B cell (primary cell): ENCODE results near the gene LPCAT1. TPM values are rescaled to one million over a fixed set of nuclear protein-coding genes. Genes with fewer than 3 reads are reported as not detected.
"Not testable (repeated sequence)": the region's sequence is repeated elsewhere in the genome, so short reads cannot be mapped to it uniquely, and the experiment has no call there.

Experiments
- ATAC-seq: fragments of 200-7000 bp; cut with Tn5 transposase; one replicate; pipeline ENCODE4 v1.10.0; 2021; ENCODE audit warnings: low read depth, mild to moderate bottlenecking, moderate number of reproducible peaks, moderate library complexity
- CTCF ChIA-PET: fragments of 350-600 bp; sonication (Branson Sonifier 250); formaldehyde crosslinking; loops from one replicate; lab custom pipeline; 2021; ENCODE audit warnings: antibody characterized with exemption, inconsistent platforms; lab: Charles Lee
- POLR2A ChIA-PET: fragments of 350-600 bp; sonication (Branson Sonifier 250); formaldehyde crosslinking; loops from one replicate; lab custom pipeline; 2021; ENCODE audit warnings: antibody characterized with exemption; lab: Charles Lee
- DNase-seq: peaks from one replicate; pipeline ENCODE4 v3.0.0; 2013
- H2AFZ ChIP-seq: 2 replicates; pipeline ENCODE4 v1.6.1; 2012; ENCODE audit warnings: mild to moderate bottlenecking, low read depth, low read length; ENCODE audit not compliant: insufficient read depth, poor library complexity, severe bottlenecking
- H3K27ac ChIP-seq, 2 donors: 1 replicate in 1 of 2; 2 replicates in 1 of 2; pipeline ENCODE4 v1.5.1; 2012 to 2013; ENCODE audit warnings: low read length in 2 of 2, mild to moderate bottlenecking in 2 of 2, moderate library complexity in 1 of 2
- H3K27me3 ChIP-seq, 4 experiments: fragments of 200-600 bp in 1 of 4; sonication (generic) in 1 of 4; replicated peaks in 1 of 4; 1 replicate in 2 of 4; 2 replicates in 2 of 4; pipeline versions ENCODE4 v1.6.1 to v1.7.0; 2013 to 2016; ENCODE audit warnings: low read length in 3 of 4, mild to moderate bottlenecking in 2 of 4, mixed read lengths in 1 of 4, moderate library complexity in 1 of 4; ENCODE audit not compliant: insufficient read depth in 4 of 4, control insufficient read depth in 3 of 4; ENCODE audit errors: control extremely low read depth in 1 of 4
- H3K36me3 ChIP-seq, 2 experiments: replicated peaks in 1 of 2; 1 replicate in 1 of 2; 2 replicates in 1 of 2; pipeline versions ENCODE4 v1.6.1 to v1.7.1; 2013; ENCODE audit warnings: low read length in 1 of 2; ENCODE audit not compliant: insufficient read depth in 2 of 2, control insufficient read depth in 1 of 2; ENCODE audit errors: control extremely low read depth in 1 of 2, extremely low read depth in 1 of 2
- H3K4me1 ChIP-seq, 2 donors: fragments of 200-600 bp in 1 of 2; sonication (generic) in 1 of 2; 1 replicate in 1 of 2; 2 replicates in 1 of 2; pipeline versions ENCODE4 v1.5.1 to v1.6.1; 2013 to 2017; ENCODE audit warnings: low read length in 2 of 2; ENCODE audit not compliant: control insufficient read depth in 2 of 2, insufficient read depth in 2 of 2
- H3K4me2 ChIP-seq: replicated peaks from 2 replicates; pipeline ENCODE3; 2012; ENCODE audit warnings: mild to moderate bottlenecking, low read depth, low read length; ENCODE audit not compliant: poor library complexity, severe bottlenecking
- H3K4me3 ChIP-seq, 5 experiments: fragments of 200-600 bp in 1 of 5; sonication (generic) in 1 of 5; 1 replicate in 3 of 5; 2 replicates in 2 of 5; pipeline versions ENCODE4 v1.5.1 to v1.7.0; 2011 to 2016; ENCODE audit warnings: low read length in 4 of 5, mild to moderate bottlenecking in 4 of 5, low read depth in 2 of 5, control low read depth in 1 of 5, moderate library complexity in 1 of 5; ENCODE audit not compliant: insufficient read depth in 1 of 5; ENCODE audit errors: control extremely low read depth in 1 of 5, extremely low read depth in 1 of 5
- H3K79me2 ChIP-seq: fragments of 200-600 bp; sonication (generic); one replicate; pipeline ENCODE4 v1.6.0; 2016; ENCODE audit warnings: low read length; ENCODE audit not compliant: control insufficient read depth, insufficient read depth
- H3K9ac ChIP-seq: fragments of 200-600 bp; sonication (generic); 2 replicates; pipeline ENCODE4 v1.6.1; 2017; ENCODE audit warnings: mild to moderate bottlenecking, low read length, moderate library complexity
- H3K9me3 ChIP-seq, 3 donors: one replicate each; pipeline versions ENCODE4 v1.6.1 to v1.7.1; 2013; ENCODE audit warnings: low read length in 2 of 3; ENCODE audit not compliant: control insufficient read depth in 2 of 3, insufficient read depth in 1 of 3; ENCODE audit errors: control extremely low read depth in 1 of 3
- H4K20me1 ChIP-seq: 2 replicates; pipeline ENCODE4 v1.6.0; 2012; ENCODE audit warnings: mild to moderate bottlenecking, low read length; ENCODE audit not compliant: insufficient read depth, control insufficient read depth, poor library complexity, severe bottlenecking
- H3K27ac Mint-ChIP-seq: one replicate; pipeline ENCODE4 v1.8.0; 2021; ENCODE audit warnings: mixed read lengths
- H3K27me3 Mint-ChIP-seq: one replicate; pipeline ENCODE4 v1.8.0; 2021; ENCODE audit warnings: mixed read lengths
- H3K4me1 Mint-ChIP-seq: one replicate; pipeline ENCODE4 v1.8.0; 2021; ENCODE audit warnings: mixed read lengths
- H3K4me3 Mint-ChIP-seq: one replicate; pipeline ENCODE4 v1.8.0; 2021; ENCODE audit warnings: mixed read lengths
- H3K9me3 Mint-ChIP-seq: one replicate; pipeline ENCODE4 v1.8.0; 2022; ENCODE audit warnings: mixed read lengths; ENCODE audit not compliant: insufficient read depth
- EZH2 ChIP-seq: IDR thresholded peaks from 2 replicates; pipeline ENCODE4 v1.6.1; 2012; ENCODE audit warnings: borderline replicate concordance, low read depth, mild to moderate bottlenecking, moderate library complexity, low read length; ENCODE audit not compliant: insufficient read depth, poor library complexity, severe bottlenecking
- whole genome bisulfite sequencing: methylation state at CpG from one replicate; pipeline ENCODE4 v1.1.5; 2013; ENCODE audit warnings: missing lambda C conversion rate; ENCODE audit not compliant: insufficient coverage; 5-methylcytosine and 5-hydroxymethylcytosine counted together
- intact Hi-C: fragments of 100-400 bp; cut with micrococcal nuclease; formaldehyde crosslinking; loops from one replicate; pipeline ENCODE4 v1.10.0; 2022
- polyA plus RNA-seq: library from polyadenylated mRNA; depleted of rRNA; stranded (reverse); fragments of >200 nt; gene quantifications from 2 replicates; pipeline ENCODE4 v1.2.3, GENCODE V29; 2012
- total RNA-seq, 2 donors: library from RNA; stranded (reverse); fragments of 120-200 nt in 1 of 2; gene quantifications; 1 replicate in 1 of 2; 2 replicates in 1 of 2; pipeline versions ENCODE4 v1.2.3 to v1.2.4, GENCODE V29; 2013 to 2022
- TF ChIP-seq, protein P1 (sequence below): fragments of 200-600 bp; IDR thresholded peaks from one replicate; pipeline ENCODE4 v1.8.0; 2022; ENCODE audit warnings: antibody characterized with exemption, mild to moderate bottlenecking

The LPCAT1 gene
- total and polyA plus RNA-seq, 2 donors (not counting 1 experiment from before 2014, with no cell fraction given), result 94.8 to 159 TPM

- Histone ChIP-seq H3K79me2 (peaks cover 51% of the 10 kb centered on the region), H3K9ac (no peak overlapping the region), H3K27ac (no peak overlapping the region), H3K4me3 (no peak overlapping the region), H3K4me2 (no peak overlapping the region), H3K9me3 (no peaks in the 10 kb centered on the region), H2AFZ (no peak overlapping the region), H3K27me3 (no peaks in the 10 kb centered on the region), H4K20me1 (peaks cover 8% of the 10 kb centered on the region), H3K36me3 (peaks cover 2 to 79% of the 10 kb centered on the region in 2 experiments), H3K4me1 (peaks cover 21 to 24% of the 10 kb centered on the region in 2 donors)
- no peak for ATAC-seq
- intact Hi-C loops, result no loop called here
- Mint-ChIP-seq H3K4me1 (peaks cover 27% of the 10 kb centered on the region), H3K9me3 (no peaks in the 10 kb centered on the region), H3K27me3 (no peaks in the 10 kb centered on the region), H3K27ac (no peak overlapping the region), H3K4me3 (no peak overlapping the region)
- DNase-seq, result peak; percentile 14
- ChIA-PET POLR2A (no interaction called here), CTCF (interaction anchor here (9.1 kb wide), 1 partner anchor 27 kb away, joined by 81 read pairs; no protein-coding TSS in a partner anchor)
- no peak for TF ChIP-seq EZH2
- TF ChIP-seq, protein P1, sequence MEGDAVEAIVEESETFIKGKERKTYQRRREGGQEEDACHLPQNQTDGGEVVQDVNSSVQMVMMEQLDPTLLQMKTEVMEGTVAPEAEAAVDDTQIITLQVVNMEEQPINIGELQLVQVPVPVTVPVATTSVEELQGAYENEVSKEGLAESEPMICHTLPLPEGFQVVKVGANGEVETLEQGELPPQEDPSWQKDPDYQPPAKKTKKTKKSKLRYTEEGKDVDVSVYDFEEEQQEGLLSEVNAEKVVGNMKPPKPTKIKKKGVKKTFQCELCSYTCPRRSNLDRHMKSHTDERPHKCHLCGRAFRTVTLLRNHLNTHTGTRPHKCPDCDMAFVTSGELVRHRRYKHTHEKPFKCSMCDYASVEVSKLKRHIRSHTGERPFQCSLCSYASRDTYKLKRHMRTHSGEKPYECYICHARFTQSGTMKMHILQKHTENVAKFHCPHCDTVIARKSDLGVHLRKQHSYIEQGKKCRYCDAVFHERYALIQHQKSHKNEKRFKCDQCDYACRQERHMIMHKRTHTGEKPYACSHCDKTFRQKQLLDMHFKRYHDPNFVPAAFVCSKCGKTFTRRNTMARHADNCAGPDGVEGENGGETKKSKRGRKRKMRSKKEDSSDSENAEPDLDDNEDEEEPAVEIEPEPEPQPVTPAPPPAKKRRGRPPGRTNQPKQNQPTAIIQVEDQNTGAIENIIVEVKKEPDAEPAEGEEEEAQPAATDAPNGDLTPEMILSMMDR, result no peak
- 94% methylated on average over 24 of the region's 28 CpGs for WGBS
Observed at GRCh38 chr5:1476181-1476966, 47.4 kb downstream of the LPCAT1 start.

DNA sequence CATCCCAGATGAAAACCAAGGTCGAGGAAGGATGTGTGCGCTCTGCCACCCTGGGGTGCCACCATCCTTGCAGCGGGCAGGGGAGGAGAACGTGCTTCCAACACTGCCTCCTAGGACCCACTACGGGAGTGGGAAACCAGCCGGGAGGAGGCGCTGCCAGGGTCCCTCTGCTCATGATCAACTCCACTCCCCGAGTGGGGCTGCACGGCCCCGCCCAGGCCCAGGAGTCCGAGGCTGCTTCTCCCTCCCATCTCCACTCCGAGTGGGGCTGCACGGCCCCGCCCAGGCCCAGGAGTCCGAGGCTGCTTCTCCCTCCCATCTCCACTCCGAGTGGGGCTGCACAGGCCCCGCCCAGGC, 48.2 kb downstream of the LPCAT1 start:
- H3K4me2 ChIP-seq, H3K4me3 ChIP-seq, H3K9me3 Mint-ChIP-seq, ATAC-seq, H3K27me3 Mint-ChIP-seq, CTCF ChIA-PET, H3K9ac ChIP-seq, DNase-seq, H3K27me3 ChIP-seq, H4K20me1 ChIP-seq, H3K9me3 ChIP-seq, H2AFZ ChIP-seq, intact Hi-C loops, H3K4me3 Mint-ChIP-seq, POLR2A ChIA-PET, H3K27ac Mint-ChIP-seq, H3K27ac ChIP-seq: not testable (repeated sequence)
- H3K4me1 ChIP-seq, result peaks cover 12 to 16% of the 10 kb centered on the region in 2 donors
- peaks cover 44% of the 10 kb centered on the region for H3K79me2 ChIP-seq
- peaks cover 2 to 83% of the 10 kb centered on the region in 2 experiments for H3K36me3 ChIP-seq
- H3K4me1 Mint-ChIP-seq, result peaks cover 18% of the 10 kb centered on the region
- WGBS, result 96% methylated on average over 8 of the region's 17 CpGs
